ENCODE data around the gene TPCN1.

- no peak for TF ChIP-seq POLR2A (IDR thresholded peaks at IDR 0.05)
- TF ChIP-seq CTCF (IDR thresholded peaks at IDR 0.05 in 8 of 11, conservative IDR thresholded peaks at IDR 0.05 in 3 of 11): no peak
Measured at GRCh38 chr12:113242026-113242418, 20.8 kb downstream of the TPCN1 start.

All from spleen (tissue), 7 donors.